NCI-H1092 (cell line): ENCODE measurements around the gene MUCL3.
"Not testable (repeated sequence)": the region's sequence is repeated elsewhere in the genome, so short reads cannot be mapped to it uniquely, and the experiment has no call there.

Source experiments
- DNase-seq: peaks from one replicate; lab custom pipeline; 2025; lab: John Stamatoyannopoulos, UW

Gene MUCL3

GRCh38 chr6:30910473-30910872, 30.3 kb upstream of the MUCL3 start:
- not testable (repeated sequence) for DNase-seq

- DNase-seq = no peak
Observed at GRCh38 chr6:30912746-30913520, 27.8 kb upstream of the MUCL3 start.

- no peak for DNase-seq
Observed at GRCh38 chr6:30913721-30914075, 27.1 kb upstream of the MUCL3 start.

GRCh38 chr6:30914076-30914853, 26.5 kb upstream of the MUCL3 start, which contains the start of gene VARS2:
TSS of gene VARS2 (plus strand) at chr6:30914238. CDS start at chr6:30914837, 599 bp downstream.
- DNase-seq = peak; percentile 55

- no peak for DNase-seq
Observed at GRCh38 chr6:30914854-30915590, 25.8 kb upstream of the MUCL3 start.

GRCh38 chr6:30915591-30915946, 25.2 kb upstream of the MUCL3 start:
- DNase-seq = no peak

GRCh38 chr6:30917041-30917440, 23.7 kb upstream of the MUCL3 start:
- DNase-seq = no peak

- DNase-seq = no peak
Observed at GRCh38 chr6:30917487-30917886, 23.3 kb upstream of the MUCL3 start.

- no peak for DNase-seq
Observed at GRCh38 chr6:30918670-30919069, 22.1 kb upstream of the MUCL3 start.

GRCh38 chr6:30922447-30922852, 18.3 kb upstream of the MUCL3 start:
- DNase-seq = no peak

GRCh38 chr6:30924040-30924627, 16.6 kb upstream of the MUCL3 start:
- not testable (repeated sequence) for DNase-seq

- DNase-seq = no peak
Observed at GRCh38 chr6:30926644-30927043, 14.1 kb upstream of the MUCL3 start.

GRCh38 chr6:30927080-30927479, 13.7 kb upstream of the MUCL3 start:
- DNase-seq = not testable (repeated sequence)

- DNase-seq = no peak
Observed at GRCh38 chr6:30928677-30929076, 12.1 kb upstream of the MUCL3 start.

GRCh38 chr6:30930506-30930905, 10.3 kb upstream of the MUCL3 start:
- DNase-seq = no peak

- DNase-seq = no peak
Observed at GRCh38 chr6:30931272-30931671, 9.5 kb upstream of the MUCL3 start.

- DNase-seq = no peak
Observed at GRCh38 chr6:30931969-30932645, 8.7 kb upstream of the MUCL3 start, which contains the start of gene SFTA2. TSS of gene SFTA2 (minus strand) at chr6:30932170. CDS start at chr6:30932096, 74 bp downstream.

- no peak for DNase-seq
Observed at GRCh38 chr6:30932665-30933365, 8.0 kb upstream of the MUCL3 start.

- no peak for DNase-seq
Observed at GRCh38 chr6:30935018-30935417, 5.8 kb upstream of the MUCL3 start.

GRCh38 chr6:30937265-30937664, 3.5 kb upstream of the MUCL3 start:
- no peak for DNase-seq

- DNase-seq = no peak
Observed at GRCh38 chr6:30938730-30939129, 2.0 kb upstream of the MUCL3 start.
